ENCODE results near the gene POLDIP2. TPM values are rescaled to one million over a fixed set of nuclear protein-coding genes. Genes with fewer than 3 reads are reported as not detected.

The POLDIP2 gene
- total and polyA plus RNA-seq, 10 donors, result 27.8 to 62.6 (median 47.6) TPM

GRCh38 chr17:28343491-28343932 lies 13.8 kb downstream of the POLDIP2 start:
- no peak for DNase-seq
- intact Hi-C loops (cut with DNase I; ENCODE audit: low total_unique reads), result no loop called here
- H3K4me3 ChIP-seq, result no peak overlapping the region
- peaks cover 11 to 99% (median 86%) of the 10 kb centered on the region in 6 donors for H3K36me3 ChIP-seq
- no peaks in the 10 kb centered on the region for H3K27me3 ChIP-seq (replicated peaks in 1 of 7)
- H3K4me1 ChIP-seq, result peaks cover 0 to 98% (median 56%) of the 10 kb centered on the region in 6 donors
- H3K27ac ChIP-seq, result peak overlapping the region; percentile 35 to 98 (median 82)
- 66 to 75% (median 69%) methylated on average over 9 to 10 of the region's 10 CpGs for WGBS, 5 donors
- peak in 1 of 3 donors; percentile 26 for TF ChIP-seq POLR2AphosphoS5 (IDR thresholded peaks at IDR 0.05)
- TF ChIP-seq CTCF (IDR thresholded peaks at IDR 0.05 in 8 of 11, conservative IDR thresholded peaks at IDR 0.05 in 3 of 11), result no peak
- no peaks in the 10 kb centered on the region for H3K9me3 ChIP-seq

GRCh38 chr17:28342313-28342712 lies 15.0 kb downstream of the POLDIP2 start:
- no peaks in the 10 kb centered on the region for H3K9me3 ChIP-seq
- H3K27me3 ChIP-seq (replicated peaks in 1 of 7), result no peaks in the 10 kb centered on the region
- WGBS, 5 donors, result 74 to 91% (median 85%) methylated on average over 14 of the region's 14 CpGs
- peak overlapping the region in 7 of 8 donors; percentile 49 to 98 (median 84) for H3K27ac ChIP-seq
- peaks cover 0 to 98% (median 61%) of the 10 kb centered on the region in 6 donors for H3K4me1 ChIP-seq
- no peak for DNase-seq
- intact Hi-C loops (cut with DNase I; ENCODE audit: low total_unique reads), result no loop called here
- H3K36me3 ChIP-seq, result peaks cover 11 to 88% (median 74%) of the 10 kb centered on the region in 6 donors
- TF ChIP-seq POLR2AphosphoS5 (IDR thresholded peaks at IDR 0.05) (peak; percentile 73 to 82 (median 74)), POLR2A (IDR thresholded peaks at IDR 0.05) (no peak), CTCF (IDR thresholded peaks at IDR 0.05 in 8 of 11, conservative IDR thresholded peaks at IDR 0.05 in 3 of 11) (no peak)
- H3K4me3 ChIP-seq, result no peak overlapping the region

GRCh38 chr17:28341516-28341915 lies 15.8 kb downstream of the POLDIP2 start:
- no peak for DNase-seq
- TF ChIP-seq POLR2A (IDR thresholded peaks at IDR 0.05) (no peak), POLR2AphosphoS5 (IDR thresholded peaks at IDR 0.05) (peak in 1 of 3 donors; percentile 0), CTCF (IDR thresholded peaks at IDR 0.05 in 8 of 11, conservative IDR thresholded peaks at IDR 0.05 in 3 of 11) (no peak)
- peaks cover 11 to 80% (median 69%) of the 10 kb centered on the region in 6 donors for H3K36me3 ChIP-seq
- H3K4me1 ChIP-seq, result peaks cover 3 to 100% (median 66%) of the 10 kb centered on the region in 6 donors
- no peaks in the 10 kb centered on the region for H3K9me3 ChIP-seq
- intact Hi-C loops (cut with DNase I; ENCODE audit: low total_unique reads), result no loop called here
- 91 to 96% (median 94%) methylated on average over 11 of the region's 11 CpGs for WGBS, 5 donors
- peak overlapping the region in 7 of 8 donors; percentile 49 to 98 (median 84) for H3K27ac ChIP-seq
- no peak overlapping the region for H3K4me3 ChIP-seq
- H3K27me3 ChIP-seq (replicated peaks in 1 of 7), result no peaks in the 10 kb centered on the region

GRCh38 chr17:28340374-28340773 lies 17.0 kb downstream of the POLDIP2 start:
- intact Hi-C loops (cut with DNase I; ENCODE audit: low total_unique reads), result no loop called here
- no peak for DNase-seq
- TF ChIP-seq POLR2A (IDR thresholded peaks at IDR 0.05) (no peak), POLR2AphosphoS5 (IDR thresholded peaks at IDR 0.05) (no peak), CTCF (IDR thresholded peaks at IDR 0.05 in 8 of 11, conservative IDR thresholded peaks at IDR 0.05 in 3 of 11) (no peak)
- no peak overlapping the region for H3K4me3 ChIP-seq
- peak overlapping the region in 5 of 8 donors; percentile 51 to 98 (median 97) for H3K27ac ChIP-seq
- no peaks in the 10 kb centered on the region for H3K27me3 ChIP-seq (replicated peaks in 1 of 7)
- peaks cover 6 to 95% (median 68%) of the 10 kb centered on the region in 6 donors for H3K4me1 ChIP-seq
- WGBS, 5 donors, result 87 to 94% (median 91%) methylated on average over 6 of the region's 6 CpGs
- H3K36me3 ChIP-seq, result peaks cover 11 to 69% (median 58%) of the 10 kb centered on the region in 6 donors
- H3K9me3 ChIP-seq, result no peaks in the 10 kb centered on the region

Data from spleen (tissue), 11 donors.